Choroid plexus epithelial cell (primary cell): ENCODE measurements around the gene TMEM147.
"Not testable (repeated sequence)": the region's sequence is repeated elsewhere in the genome, so short reads cannot be mapped to it uniquely, and the experiment has no call there.

Source experiments
- DNase-seq: peaks from one replicate; pipeline ENCODE4 v3.0.0-alpha.2; 2010; ENCODE audit warnings: low read depth
- H3K4me3 ChIP-seq: 2 replicates; pipeline ENCODE4 v1.5.1; 2011; ENCODE audit warnings: low read depth, mild to moderate bottlenecking, control low read depth, low read length, moderate library complexity
- TF ChIP-seq, protein P1 (sequence below): conservative IDR thresholded peaks from 2 replicates; pipeline ENCODE4 v1.5.1; 2011; ENCODE audit warnings: low read depth, mild to moderate bottlenecking, control low read depth, inconsistent platforms, low read length, moderate library complexity

Gene TMEM147

DNA sequence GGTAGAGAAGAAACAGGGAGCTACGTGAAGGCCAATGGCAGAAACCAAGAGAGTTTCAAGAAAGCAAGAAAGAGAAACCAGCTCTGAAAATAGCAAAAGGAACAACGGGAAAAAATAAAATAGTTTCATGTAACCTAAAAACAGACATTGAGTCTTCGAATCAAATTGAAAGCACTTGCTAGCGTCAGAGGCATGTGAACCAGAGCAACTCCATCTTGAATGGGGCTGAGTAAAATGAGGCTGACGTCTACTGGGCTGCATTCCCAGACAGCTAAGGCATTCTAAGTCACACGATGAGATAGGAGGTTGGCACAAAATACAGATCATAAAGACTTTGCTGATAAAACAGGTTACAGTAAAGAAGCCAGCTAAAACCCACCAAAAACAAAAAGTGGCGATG lies 33.3 kb downstream of the TMEM147 start:
- TF ChIP-seq, protein P1, sequence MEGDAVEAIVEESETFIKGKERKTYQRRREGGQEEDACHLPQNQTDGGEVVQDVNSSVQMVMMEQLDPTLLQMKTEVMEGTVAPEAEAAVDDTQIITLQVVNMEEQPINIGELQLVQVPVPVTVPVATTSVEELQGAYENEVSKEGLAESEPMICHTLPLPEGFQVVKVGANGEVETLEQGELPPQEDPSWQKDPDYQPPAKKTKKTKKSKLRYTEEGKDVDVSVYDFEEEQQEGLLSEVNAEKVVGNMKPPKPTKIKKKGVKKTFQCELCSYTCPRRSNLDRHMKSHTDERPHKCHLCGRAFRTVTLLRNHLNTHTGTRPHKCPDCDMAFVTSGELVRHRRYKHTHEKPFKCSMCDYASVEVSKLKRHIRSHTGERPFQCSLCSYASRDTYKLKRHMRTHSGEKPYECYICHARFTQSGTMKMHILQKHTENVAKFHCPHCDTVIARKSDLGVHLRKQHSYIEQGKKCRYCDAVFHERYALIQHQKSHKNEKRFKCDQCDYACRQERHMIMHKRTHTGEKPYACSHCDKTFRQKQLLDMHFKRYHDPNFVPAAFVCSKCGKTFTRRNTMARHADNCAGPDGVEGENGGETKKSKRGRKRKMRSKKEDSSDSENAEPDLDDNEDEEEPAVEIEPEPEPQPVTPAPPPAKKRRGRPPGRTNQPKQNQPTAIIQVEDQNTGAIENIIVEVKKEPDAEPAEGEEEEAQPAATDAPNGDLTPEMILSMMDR, result no peak
- DNase-seq, result no peak
- no peak overlapping the region for H3K4me3 ChIP-seq

- DNase-seq, result no peak
- no peak overlapping the region for H3K4me3 ChIP-seq
- TF ChIP-seq, protein P1, result no peak
These were observed 37.3 kb downstream of the TMEM147 start for GRCh38 chr19:35582760-35583159.

- TF ChIP-seq, protein P1, result no peak
- H3K4me3 ChIP-seq, result no peak within 1 kb of the TSS
- peak; percentile 9 for DNase-seq
These were observed 40.4 kb downstream of the TMEM147 start, which contains the start of gene PMIS2 for GRCh38 chr19:35585848-35586247. TSS of gene PMIS2 (plus strand) at chr19:35586173. CDS start at chr19:35586260, 87 bp downstream.

DNA sequence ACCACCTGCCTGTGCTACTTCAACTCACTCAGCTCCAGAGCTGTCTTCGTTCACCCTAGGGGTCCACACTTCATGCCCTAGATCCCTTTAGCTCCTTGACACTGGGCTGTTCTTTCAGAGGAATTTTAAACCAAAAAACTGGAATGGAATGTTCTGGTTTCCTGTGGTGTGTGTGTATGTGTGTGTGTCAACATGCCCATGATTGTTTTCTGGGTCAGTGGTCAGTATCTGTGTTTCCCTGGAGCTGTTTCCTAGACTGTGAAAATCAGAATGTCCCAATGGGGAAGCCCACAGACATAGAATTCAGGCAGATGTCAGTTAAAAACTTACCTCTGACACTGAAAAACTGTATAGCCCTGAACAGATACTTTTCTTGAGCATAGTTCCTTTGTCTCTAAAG lies 41.9 kb downstream of the TMEM147 start:
- DNase-seq, result peak; percentile 68
- no peak overlapping the region for H3K4me3 ChIP-seq

DNA sequence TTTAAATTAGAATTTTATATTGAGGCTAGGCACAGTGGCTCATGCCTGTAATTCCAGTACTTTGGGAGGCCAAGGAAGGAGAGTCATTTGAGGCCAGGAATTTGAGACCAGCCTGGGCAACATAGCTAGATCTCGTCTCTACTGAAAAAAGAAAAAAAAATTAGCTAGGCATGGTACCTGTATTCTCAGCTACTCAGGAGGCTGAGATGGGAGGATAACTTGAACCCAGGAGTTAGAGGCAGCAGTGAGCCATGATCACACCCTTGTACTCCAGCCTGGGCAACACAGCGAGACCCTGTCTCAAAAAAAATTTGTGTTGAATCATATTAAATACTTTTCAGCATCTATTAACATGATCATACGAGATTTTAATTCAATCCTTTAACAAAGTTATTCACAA lies 45.4 kb downstream of the TMEM147 start:
- no peak for DNase-seq
- TF ChIP-seq, protein P1, result no peak
- no peak overlapping the region for H3K4me3 ChIP-seq

More for the DNA sequence above, 41.9 kb downstream of the TMEM147 start:
- TF ChIP-seq, protein P1, result no peak

DNA sequence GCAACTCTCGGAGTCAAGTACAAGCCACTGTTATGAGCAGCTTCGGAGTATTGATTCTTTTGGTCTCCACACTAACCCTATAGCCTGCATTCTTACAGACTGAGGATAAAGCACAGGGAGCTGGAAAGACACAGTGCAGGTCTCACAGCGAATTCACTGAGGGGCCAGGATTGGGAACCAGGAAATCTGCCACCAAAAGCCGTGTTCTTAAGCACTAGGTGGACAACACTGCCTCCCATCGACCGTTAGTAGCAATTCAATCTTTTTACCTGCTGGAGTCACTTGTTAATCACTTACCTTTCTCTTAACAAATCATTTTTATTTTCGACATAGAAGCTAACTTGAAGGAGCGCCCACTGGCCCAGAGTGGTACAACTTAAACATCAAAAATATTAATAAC lies 46.8 kb downstream of the TMEM147 start:
- peak; percentile 72 for DNase-seq
- TF ChIP-seq, protein P1, result peak; percentile 79
- H3K4me3 ChIP-seq, result no peak overlapping the region

DNA sequence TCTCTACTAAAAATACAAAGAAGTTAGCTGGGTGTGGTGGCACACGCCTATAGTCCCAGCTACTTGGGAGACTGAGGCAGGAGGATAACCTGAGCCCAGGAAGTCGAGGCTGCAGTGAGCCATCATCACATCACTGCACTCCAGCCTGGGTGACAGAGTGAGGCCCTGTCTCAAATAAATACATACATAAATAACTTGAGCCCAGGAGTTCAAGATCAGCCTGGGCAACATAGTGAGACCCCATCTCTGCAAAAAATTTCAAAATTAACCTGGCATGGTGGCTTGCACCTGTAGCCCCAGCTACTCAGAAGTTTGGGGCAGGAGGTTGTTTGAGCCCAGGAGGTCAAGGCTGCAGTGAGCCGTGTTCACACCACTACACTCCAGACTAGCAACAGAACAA lies 49.6 kb downstream of the TMEM147 start:
- DNase-seq, H3K4me3 ChIP-seq: not testable (repeated sequence)
